Medulla oblongata (tissue), 1 donor: ENCODE results near the gene PDE9A.

Experiments used
- DNase-seq: peaks from one replicate; pipeline ENCODE4 v3.0.0-alpha.2; 2015; ENCODE audit errors: extremely low spot score

The PDE9A gene

GRCh38 chr21:42671778-42672593, 18.6 kb downstream of the PDE9A start:
- no peak for DNase-seq

DNA sequence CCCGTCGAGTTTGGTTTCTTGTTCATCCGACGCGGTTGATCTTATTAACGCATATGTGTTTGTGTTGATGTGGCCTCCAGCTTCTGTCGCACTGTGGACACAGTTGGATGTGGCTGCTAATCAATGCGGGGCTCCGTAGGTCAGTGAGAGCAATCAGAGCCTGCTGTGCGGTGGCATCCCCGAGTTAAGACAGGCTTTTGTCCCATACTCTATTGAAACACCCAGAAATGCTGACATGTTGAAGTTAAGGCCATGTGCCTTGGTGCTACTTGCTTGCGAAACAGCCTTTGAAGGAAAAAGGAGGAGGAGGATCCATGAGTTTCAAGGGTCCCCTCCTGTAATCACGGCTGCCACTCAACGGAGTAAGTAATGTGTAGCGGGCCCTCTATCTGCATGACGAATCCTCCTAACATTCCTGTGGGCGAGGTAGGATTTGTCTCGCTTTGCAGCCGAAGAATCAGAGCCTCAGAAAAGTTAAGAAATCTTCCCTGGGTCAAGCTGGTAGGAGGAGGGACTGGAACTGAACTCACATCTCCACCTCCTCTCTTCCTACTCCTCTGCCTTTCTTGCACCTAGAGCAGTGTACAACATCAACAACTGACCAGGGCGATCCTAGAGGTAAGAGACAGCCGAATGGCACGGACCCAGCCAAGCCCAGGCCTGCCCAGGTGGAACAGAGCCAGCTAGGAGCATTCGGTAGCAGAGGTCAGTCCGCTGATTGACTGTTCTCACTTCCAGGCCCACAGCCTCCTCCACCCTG, 19.5 kb downstream of the PDE9A start:
- no peak for DNase-seq

DNA sequence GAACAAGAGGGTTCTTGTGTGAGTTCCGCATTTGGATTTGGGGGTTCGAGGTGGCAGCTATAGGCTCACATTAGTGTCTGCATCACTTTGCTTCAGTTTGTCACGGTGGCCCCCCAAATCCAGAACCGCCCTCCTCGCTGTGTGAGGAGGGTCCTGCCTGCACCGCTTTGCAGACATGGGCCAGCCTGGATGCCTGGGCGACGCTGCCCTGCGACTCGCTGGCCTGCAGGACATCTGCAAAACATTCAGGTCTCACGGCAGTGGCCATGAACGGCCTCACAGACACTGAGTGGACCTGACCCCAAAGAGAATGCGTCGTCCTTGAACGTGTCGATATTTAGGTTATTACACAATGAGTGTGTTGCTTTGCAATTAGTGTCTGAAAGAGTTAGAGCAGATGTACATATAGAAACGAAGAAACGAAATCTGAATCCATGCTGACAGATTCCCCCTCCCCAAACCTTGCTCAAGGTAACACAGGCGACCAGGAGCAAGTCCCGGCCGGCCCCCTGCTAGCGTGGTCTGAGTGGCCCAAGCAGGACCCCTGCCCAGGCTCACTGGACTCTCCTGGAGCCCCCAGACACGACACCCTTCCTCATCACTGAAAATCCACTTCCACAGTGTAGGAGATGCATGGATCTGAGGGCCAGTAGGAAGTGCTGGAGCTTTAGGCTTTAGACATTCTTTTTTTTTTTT, 20.4 kb downstream of the PDE9A start:
- DNase-seq = no peak

- peak; percentile 32 for DNase-seq
Observed at GRCh38 chr21:42674351-42674940, 21.0 kb downstream of the PDE9A start.

GRCh38 chr21:42675403-42675802, 22.0 kb downstream of the PDE9A start:
- DNase-seq = no peak

- no peak for DNase-seq
Observed at GRCh38 chr21:42676808-42677207, 23.4 kb downstream of the PDE9A start.

GRCh38 chr21:42677339-42678321, 24.2 kb downstream of the PDE9A start:
- DNase-seq = peak; percentile 43

DNA sequence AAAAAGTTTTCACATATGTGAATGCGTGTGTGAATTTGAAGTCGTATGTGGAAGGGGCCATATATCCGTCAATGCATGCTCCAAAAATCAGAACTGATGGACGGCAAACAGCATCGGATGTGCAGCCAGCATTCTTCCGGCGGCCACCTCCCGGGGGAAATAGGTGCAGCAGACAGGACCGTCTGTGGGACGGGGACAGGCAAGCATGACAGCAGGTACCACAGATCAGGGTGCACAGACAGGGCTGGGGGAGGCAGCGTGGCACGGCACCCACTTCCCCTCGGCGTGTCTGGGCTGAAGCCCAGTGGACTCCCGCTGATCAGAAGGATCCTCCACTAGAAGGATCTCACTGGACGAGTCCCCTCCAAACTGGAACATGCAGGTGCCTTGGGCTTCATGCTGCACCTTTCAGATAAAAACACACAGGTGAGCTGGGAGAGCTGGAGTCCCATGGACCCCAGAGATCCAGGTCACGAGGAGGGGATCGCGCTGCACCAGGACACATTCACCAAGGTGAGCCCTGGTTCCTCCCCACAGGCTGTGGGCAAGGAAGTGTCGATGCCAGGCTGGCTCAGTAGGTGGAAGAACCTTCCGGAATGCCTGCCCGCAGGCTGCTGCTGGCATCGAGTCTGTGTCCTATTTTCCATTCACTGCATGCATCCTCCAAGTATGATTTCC, 25.3 kb downstream of the PDE9A start:
- no peak for DNase-seq

DNA sequence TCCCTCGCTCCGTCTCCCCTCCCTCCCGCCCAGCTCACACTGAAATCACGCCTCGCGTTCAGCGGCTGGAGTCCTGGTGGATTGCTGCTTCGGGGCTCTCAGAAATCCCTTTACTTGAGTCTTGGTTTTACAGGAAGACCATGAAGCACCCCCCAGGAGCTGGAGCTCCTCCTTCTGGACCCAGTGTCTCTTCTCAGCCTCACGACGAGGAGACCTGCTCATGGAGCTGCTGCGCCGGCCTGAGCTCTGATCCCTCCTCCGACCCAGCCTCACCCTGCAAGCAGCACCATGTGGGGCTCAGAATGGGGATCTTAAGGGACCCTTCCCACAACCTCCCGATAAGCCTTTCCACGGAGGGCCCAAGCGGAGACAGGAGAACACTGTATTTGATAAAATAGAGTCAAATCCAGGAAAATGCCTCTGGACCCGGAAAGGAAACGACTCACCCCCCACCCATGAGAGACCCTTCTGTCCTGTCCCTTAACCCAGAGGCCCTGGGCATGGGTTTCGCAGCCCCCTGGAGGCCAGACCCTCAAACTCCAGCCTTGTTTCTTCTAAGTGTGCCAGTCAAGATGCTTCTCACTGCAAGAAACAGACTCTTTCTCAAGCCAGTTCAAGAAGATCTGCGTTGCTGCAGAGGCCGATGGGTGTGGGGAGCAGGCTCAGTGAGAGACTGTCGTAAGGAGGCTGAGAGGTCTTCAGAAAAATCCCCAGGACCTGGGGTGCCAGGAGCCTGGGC, 26.1 kb downstream of the PDE9A start:
- DNase-seq = no peak

DNA sequence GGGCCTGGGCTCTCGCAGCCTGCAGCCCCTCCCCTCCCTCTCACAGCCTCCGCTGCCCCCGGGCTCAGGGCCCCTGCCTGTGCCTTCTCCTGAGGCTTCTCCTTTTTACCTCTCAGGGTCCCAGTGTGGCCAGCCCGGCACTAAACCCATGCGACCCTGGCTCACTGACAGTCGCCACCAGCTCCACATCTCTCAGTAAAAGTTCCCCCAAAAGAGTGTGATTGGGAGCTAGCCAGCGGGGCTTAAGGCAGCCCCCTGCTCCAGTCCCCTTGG, 26.6 kb downstream of the PDE9A start:
- no peak for DNase-seq

GRCh38 chr21:42680429-42680828, 27.0 kb downstream of the PDE9A start:
- no peak for DNase-seq

DNA sequence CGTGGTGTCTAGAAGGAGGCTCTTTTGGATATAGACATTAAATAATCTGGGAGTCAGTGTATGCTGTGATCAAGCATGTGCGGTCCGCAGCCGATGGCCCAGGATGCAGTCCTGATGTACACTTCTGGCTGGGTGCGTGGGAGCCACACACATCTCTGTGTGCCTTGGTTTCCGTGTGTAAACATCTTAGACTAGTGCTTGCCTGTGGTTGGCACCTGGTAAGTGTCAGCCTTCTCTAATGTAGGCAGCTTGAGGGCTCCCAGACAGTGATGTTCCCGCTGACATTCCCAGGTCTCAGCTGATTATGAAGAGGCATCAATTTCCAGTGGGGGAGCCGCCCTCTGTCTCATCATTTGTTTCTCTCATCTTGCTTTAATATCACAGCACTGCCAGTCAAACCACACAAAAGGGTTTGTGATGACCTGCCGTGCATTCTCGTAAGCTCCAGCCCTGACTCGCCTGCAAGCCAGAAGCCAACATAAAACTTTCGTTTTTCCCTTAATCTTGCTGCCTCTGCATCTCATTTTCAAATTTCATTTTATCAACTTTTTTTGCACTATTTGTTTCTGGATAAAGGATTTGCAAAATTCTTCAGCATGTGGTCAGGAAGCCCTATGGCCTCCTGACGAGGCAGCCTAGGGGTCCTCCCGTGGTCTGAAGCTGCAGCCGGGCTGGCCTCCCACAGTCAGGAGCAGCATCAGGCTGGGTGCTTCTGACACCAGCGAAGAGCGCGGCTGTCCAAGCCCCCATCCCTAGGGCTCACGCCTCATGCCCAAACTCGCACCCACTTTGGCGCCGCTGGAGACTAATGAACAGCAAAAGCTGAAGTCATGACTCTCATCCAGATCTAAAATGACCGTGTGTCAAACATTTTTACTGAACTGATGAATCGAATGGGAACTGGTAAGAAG, 28.1 kb downstream of the PDE9A start:
- no peak for DNase-seq

GRCh38 chr21:42682661-42683210, 29.3 kb downstream of the PDE9A start:
- no peak for DNase-seq

DNA sequence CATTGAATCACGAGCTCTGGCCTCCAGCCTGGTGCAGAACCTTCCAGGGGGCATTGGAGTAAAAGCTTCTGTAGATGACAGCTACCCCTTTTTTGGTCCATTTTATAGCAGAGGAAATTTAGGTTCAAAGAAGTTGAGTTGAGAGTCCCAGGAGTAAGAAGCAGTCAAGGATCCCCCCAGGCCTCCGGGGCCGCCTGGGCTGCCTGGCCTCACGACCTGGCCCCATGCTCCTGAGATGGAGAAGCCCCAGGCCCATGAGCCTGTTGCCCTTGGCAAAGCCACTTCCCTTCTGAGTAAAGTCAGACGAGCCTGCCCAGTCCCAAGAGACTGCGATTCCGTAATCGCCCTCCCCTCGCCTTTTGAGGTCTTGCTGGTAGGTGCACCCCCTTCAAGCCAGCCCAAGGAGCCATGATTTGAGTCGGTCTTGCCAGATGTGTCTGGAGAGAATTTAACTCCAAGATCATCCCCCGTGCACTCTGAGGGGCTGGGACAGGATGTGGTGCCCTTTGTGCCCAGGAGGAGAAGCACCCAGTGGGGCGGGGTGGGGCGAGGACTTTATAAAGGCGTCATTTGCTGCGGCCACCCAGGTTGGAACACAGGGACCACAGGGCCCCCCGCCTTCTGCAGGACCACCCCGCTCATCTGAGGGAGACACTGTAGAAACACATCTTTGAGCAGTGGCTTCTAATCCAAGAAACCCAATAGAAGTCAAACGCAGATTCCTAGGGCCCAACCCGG, 30.1 kb downstream of the PDE9A start:
- DNase-seq = no peak

GRCh38 chr21:42684109-42684916, 30.9 kb downstream of the PDE9A start:
- no peak for DNase-seq

DNA sequence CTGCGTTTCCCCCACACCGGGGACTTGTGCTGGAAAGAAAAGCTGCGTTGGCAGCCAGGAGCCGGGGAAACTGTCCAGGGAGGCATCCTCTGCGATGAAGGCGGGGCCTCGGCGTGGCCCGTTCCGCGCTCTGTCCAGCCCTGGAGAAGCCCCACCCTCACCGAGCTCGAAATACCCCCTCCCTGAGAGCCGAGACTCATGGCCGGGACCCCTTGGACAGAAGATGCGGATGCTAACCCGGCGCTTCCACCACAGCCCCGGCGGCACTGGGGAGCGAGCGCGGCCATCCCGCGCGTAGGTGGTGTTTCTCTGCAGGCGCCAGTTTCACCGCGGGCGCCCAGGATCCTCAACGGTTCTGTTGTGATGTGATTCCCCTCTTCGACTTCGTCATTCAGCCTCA, 31.6 kb downstream of the PDE9A start:
- peak; percentile 27 for DNase-seq

DNA sequence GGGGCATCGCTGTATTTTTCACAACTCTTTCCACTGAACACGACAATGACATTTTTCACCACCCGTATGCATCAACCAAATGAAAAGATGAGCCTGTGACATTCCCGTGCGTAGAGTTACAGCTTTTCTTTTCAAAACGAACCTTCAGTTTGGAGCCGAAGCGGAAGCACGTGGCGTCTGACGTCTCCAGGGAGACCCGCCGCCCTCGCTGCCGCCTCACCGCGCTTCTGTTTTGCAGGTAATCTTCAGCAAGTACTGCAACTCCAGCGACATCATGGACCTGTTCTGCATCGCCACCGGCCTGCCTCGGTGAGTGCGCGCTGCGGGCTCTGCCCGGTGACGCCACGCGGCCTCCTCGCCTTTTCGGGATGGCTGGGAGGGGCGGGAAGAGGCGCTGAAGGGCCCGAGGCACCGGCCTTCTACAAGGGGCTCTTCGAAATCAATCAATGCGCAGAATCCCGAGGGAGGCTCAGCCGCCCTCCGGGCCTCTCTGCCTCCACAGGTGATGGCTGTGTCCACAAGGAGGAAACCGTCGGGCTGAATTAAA, 32.6 kb downstream of the PDE9A start:
- DNase-seq = no peak
